Cardiac muscle cell (in vitro differentiated cells and primary cell): ENCODE measurements around the gene ERBB4. TPM values are rescaled to one million over a fixed set of nuclear protein-coding genes. Genes with fewer than 3 reads are reported as not detected.

Experiments used
- DNase-seq, 2 donors: peaks; one replicate each; pipeline versions ENCODE4 v3.0.0 to v3.0.0-alpha.2; 2010 to 2017; ENCODE audit warnings: low read depth in 1 of 2, low spot score in 1 of 2
- H3K27ac ChIP-seq: fragments of 200-600 bp; sonication (generic); 2 replicates; pipeline ENCODE4 v1.5.1; 2016
- H3K27me3 ChIP-seq: fragments of 200-600 bp; sonication (generic); 2 replicates; pipeline ENCODE4 v1.6.0; 2016; ENCODE audit warnings: control low read depth
- H3K36me3 ChIP-seq: fragments of 200-600 bp; sonication (generic); 2 replicates; pipeline ENCODE4 v1.5.1; 2016; ENCODE audit warnings: control low read depth
- H3K4me1 ChIP-seq: fragments of 200-600 bp; sonication (generic); 2 replicates; pipeline ENCODE4 v1.8.1; 2017; ENCODE audit warnings: low read depth, mild to moderate bottlenecking, mixed run types
- H3K4me3 ChIP-seq: fragments of 200-600 bp; sonication (generic); 2 replicates; pipeline ENCODE4 v1.5.1; 2016; ENCODE audit warnings: mild to moderate bottlenecking
- H3K9me3 ChIP-seq: fragments of 200-600 bp; sonication (generic); 2 replicates; pipeline ENCODE4 v1.5.1; 2017; ENCODE audit warnings: low read depth, mild to moderate bottlenecking, control low read depth
- CTCF ChIP-seq: IDR thresholded peaks from 2 replicates; pipeline ENCODE4 v1.5.1; 2012; ENCODE audit warnings: low read depth, mild to moderate bottlenecking, low read length
- polyA plus RNA-seq: library from polyadenylated mRNA; unstranded; fragments of >200 nt; fragmentation: Nextera tagmentation; extraction: Ambion mirVana; gene quantifications from 2 replicates; pipeline ENCODE4 v1.2.1, GENCODE V29; 2016
- total RNA-seq: library from RNA; depleted of rRNA; stranded (reverse); fragments of >200 nt; gene quantifications from 2 replicates; pipeline ENCODE4 v1.2.3, GENCODE V29; 2016

ERBB4 gene
- total and polyA plus RNA-seq, 2 experiments from 2014 or later: 38.1 to 42.1 TPM

- DNase-seq: no peak
- H3K9me3 ChIP-seq: no peaks in the 10 kb centered on the region
- peaks cover 21% of the 10 kb centered on the region for H3K4me1 ChIP-seq
- no peaks in the 10 kb centered on the region for H3K36me3 ChIP-seq
- no peaks in the 10 kb centered on the region for H3K27me3 ChIP-seq
- TF ChIP-seq CTCF: no peak
- no peak overlapping the region for H3K4me3 ChIP-seq
- peak overlapping the region; percentile 15 for H3K27ac ChIP-seq
Measured at GRCh38 chr2:212549463-212549862, 10.9 kb upstream of the ERBB4 start.

- Histone ChIP-seq H3K27me3 (no peaks in the 10 kb centered on the region), H3K4me3 (no peak overlapping the region), H3K9me3 (no peaks in the 10 kb centered on the region), H3K4me1 (peaks cover 21% of the 10 kb centered on the region), H3K36me3 (no peaks in the 10 kb centered on the region), H3K27ac (peak overlapping the region; percentile 64)
- peak; percentile 28 for TF ChIP-seq CTCF
- DNase-seq: peak; percentile 54 to 68
Measured at GRCh38 chr2:212548455-212548819, 9.8 kb upstream of the ERBB4 start.

GRCh38 chr2:212547716-212548454 is 9.3 kb upstream of the ERBB4 start:
- H3K36me3 ChIP-seq: no peaks in the 10 kb centered on the region
- peak overlapping the region; percentile 64 for H3K27ac ChIP-seq
- TF ChIP-seq CTCF: no peak
- peaks cover 21% of the 10 kb centered on the region for H3K4me1 ChIP-seq
- no peaks in the 10 kb centered on the region for H3K27me3 ChIP-seq
- peak in 1 of 2 donors; percentile 58 for DNase-seq
- H3K4me3 ChIP-seq: no peak overlapping the region
- no peaks in the 10 kb centered on the region for H3K9me3 ChIP-seq

- DNase-seq: no peak
- Histone ChIP-seq H3K4me3 (no peak overlapping the region), H3K9me3 (no peaks in the 10 kb centered on the region), H3K36me3 (no peaks in the 10 kb centered on the region), H3K27ac (no peak overlapping the region), H3K27me3 (no peaks in the 10 kb centered on the region), H3K4me1 (peaks cover 21% of the 10 kb centered on the region)
- TF ChIP-seq CTCF: no peak
Measured at GRCh38 chr2:212546669-212547068, 8.1 kb upstream of the ERBB4 start.

GRCh38 chr2:212540341-212540740 is 1.7 kb upstream of the ERBB4 start:
- Histone ChIP-seq H3K36me3 (no peaks in the 10 kb centered on the region), H3K27ac (peak overlapping the region; percentile 15), H3K9me3 (no peaks in the 10 kb centered on the region), H3K4me1 (peaks cover 11% of the 10 kb centered on the region), H3K4me3 (no peak overlapping the region), H3K27me3 (peaks cover 9% of the 10 kb centered on the region)
- DNase-seq: no peak
- TF ChIP-seq CTCF: no peak
